HEK293 (cell line): Measurements from ENCODE around the gene SLC27A3.

ENCODE experiments used
- CTCF ChIA-PET: fragments of 350-600 bp; formaldehyde crosslinking; extraction: SDS; loops from one replicate; lab custom pipeline; 2021; ENCODE audit warnings: antibody characterized with exemption; lab: Yijun Ruan, JAX
- POLR2A ChIA-PET: fragments of 300-600 bp; formaldehyde crosslinking; extraction: SDS; loops from one replicate; lab custom pipeline; 2020; ENCODE audit warnings: antibody characterized with exemption, inconsistent platforms; lab: Yijun Ruan, JAX
- H3K27ac ChIP-seq: fragments of 200-500 bp; sonication (Bioruptor generic); 2 replicates; pipeline ENCODE4 v1.5.1; 2014; ENCODE audit warnings: low read depth, low read length, control low read depth, inconsistent platforms; ENCODE audit errors: extremely low read depth
- H3K36me3 ChIP-seq, 2 experiments: fragments of 200-500 bp in 1 of 2; sonication (Bioruptor generic) in 1 of 2; 1 replicate in 1 of 2; 2 replicates in 1 of 2; pipeline ENCODE4 v1.5.1; 2014 to 2017; ENCODE audit warnings: inconsistent platforms in 2 of 2, low read length in 2 of 2; ENCODE audit not compliant: control insufficient read depth in 2 of 2, insufficient read depth in 1 of 2
- H3K4me1 ChIP-seq: fragments of 200-500 bp; sonication (Bioruptor generic); 2 replicates; pipeline ENCODE4 v1.5.1; 2014; ENCODE audit warnings: mild to moderate bottlenecking, low read length, inconsistent platforms; ENCODE audit not compliant: control insufficient read depth, insufficient read depth
- H3K4me3 ChIP-seq: 2 replicates; pipeline ENCODE4 v1.5.1; 2011; ENCODE audit warnings: low read depth, mild to moderate bottlenecking, control low read depth, low read length, moderate library complexity
- H3K9me3 ChIP-seq: fragments of 200-500 bp; sonication (Bioruptor generic); 2 replicates; pipeline ENCODE4 v1.5.1; 2014; ENCODE audit warnings: low read depth, low read length, inconsistent platforms; ENCODE audit not compliant: control insufficient read depth, insufficient read depth
- CTCF ChIP-seq: fragments of 450-650 bp; formaldehyde crosslinking; IDR thresholded peaks from 2 replicates; pipeline ENCODE4 v1.5.1; 2016; ENCODE audit warnings: missing biosample characterization, missing genetic modification characterization
- GFI1B ChIP-seq: fragments of 450-650 bp; formaldehyde crosslinking; IDR thresholded peaks from 2 replicates; pipeline ENCODE4 v1.5.1; 2016; ENCODE audit warnings: missing biosample characterization, missing genetic modification characterization
- KLF17 ChIP-seq: fragments of 450-650 bp; formaldehyde crosslinking; IDR thresholded peaks from 2 replicates; pipeline ENCODE4 v1.5.1; 2016; ENCODE audit warnings: missing biosample characterization, missing genetic modification characterization
- KLF7 ChIP-seq: fragments of 450-650 bp; formaldehyde crosslinking; IDR thresholded peaks from 2 replicates; pipeline ENCODE4 v1.5.1; 2016; ENCODE audit warnings: missing biosample characterization, missing genetic modification characterization, borderline replicate concordance
- PRDM6 ChIP-seq: fragments of 450-650 bp; formaldehyde crosslinking; IDR thresholded peaks from 2 replicates; pipeline ENCODE4 v1.5.1; 2017; ENCODE audit warnings: missing biosample characterization, missing genetic modification characterization
- TRIM28 ChIP-seq: IDR thresholded peaks from 2 replicates; pipeline ENCODE4 v1.6.1; 2011; ENCODE audit warnings: low read length, control low read depth, borderline replicate concordance
- ZBTB17 ChIP-seq: fragments of 450-650 bp; formaldehyde crosslinking; IDR thresholded peaks from 2 replicates; pipeline ENCODE4 v1.5.1; 2016; ENCODE audit warnings: missing biosample characterization, missing genetic modification characterization
- ZFP69B ChIP-seq: fragments of 450-650 bp; formaldehyde crosslinking; IDR thresholded peaks from 2 replicates; pipeline ENCODE4 v1.5.1; 2016; ENCODE audit warnings: missing biosample characterization, missing genetic modification characterization
- ZNF112 ChIP-seq: fragments of 450-650 bp; formaldehyde crosslinking; IDR thresholded peaks from 2 replicates; pipeline ENCODE4 v1.5.0; 2017; ENCODE audit warnings: missing biosample characterization, missing genetic modification characterization
- ZNF138 ChIP-seq: fragments of 450-650 bp; formaldehyde crosslinking; IDR thresholded peaks from 2 replicates; pipeline ENCODE4 v1.5.1; 2016; ENCODE audit warnings: missing biosample characterization, missing genetic modification characterization, borderline replicate concordance
- ZNF169 ChIP-seq: fragments of 450-650 bp; formaldehyde crosslinking; IDR thresholded peaks from 2 replicates; pipeline ENCODE4 v1.5.1; 2016; ENCODE audit warnings: missing biosample characterization, missing genetic modification characterization
- ZNF2 ChIP-seq: fragments of 450-650 bp; formaldehyde crosslinking; IDR thresholded peaks from 2 replicates; pipeline ENCODE4 v1.5.1; 2016; ENCODE audit warnings: missing biosample characterization, missing genetic modification characterization
- ZNF585B ChIP-seq: fragments of 450-650 bp; formaldehyde crosslinking; IDR thresholded peaks from 2 replicates; pipeline ENCODE4 v1.5.1; 2016; ENCODE audit warnings: missing biosample characterization, missing genetic modification characterization
- ZNF600 ChIP-seq: fragments of 450-650 bp; formaldehyde crosslinking; IDR thresholded peaks from 2 replicates; pipeline ENCODE4 v1.5.1; 2016; ENCODE audit warnings: missing biosample characterization, missing genetic modification characterization
- ZNF654 ChIP-seq: fragments of 450-650 bp; formaldehyde crosslinking; IDR thresholded peaks from 2 replicates; pipeline ENCODE4 v1.5.1; 2016; ENCODE audit warnings: low read depth, missing biosample characterization, missing genetic modification characterization
- ZNF76 ChIP-seq: fragments of 450-650 bp; formaldehyde crosslinking; IDR thresholded peaks from 2 replicates; pipeline ENCODE4; 2016; ENCODE audit warnings: low read depth, missing biosample characterization, missing genetic modification characterization, borderline replicate concordance
- ZNF843 ChIP-seq: fragments of 450-650 bp; formaldehyde crosslinking; IDR thresholded peaks from 2 replicates; pipeline ENCODE4 v1.5.1; 2016; ENCODE audit warnings: missing biosample characterization, missing genetic modification characterization
- ZSCAN30 ChIP-seq: fragments of 450-650 bp; IDR thresholded peaks from 2 replicates; pipeline ENCODE4 v1.5.1; 2018; ENCODE audit warnings: missing biosample characterization, mild to moderate bottlenecking, missing genetic modification characterization, moderate library complexity

The SLC27A3 gene

GRCh38 chr1:153749408-153750005 is 25.7 kb upstream of the SLC27A3 start:
- no peak overlapping the region for H3K27ac ChIP-seq
- H3K4me1 ChIP-seq: no peaks in the 10 kb centered on the region
- H3K9me3 ChIP-seq: no peaks in the 10 kb centered on the region
- TF ChIP-seq ZNF2 (0 out of 2 replicates have a peak, but pooled peaks have one; percentile 53), KLF17 (peak; percentile 47; the same call in 1 of the 2 replicates), ZBTB17 (tag by site-specific recombination) (peak; percentile 53; the same call in 1 of the 2 replicates), CTCF (tag by site-specific recombination) (peak; percentile 82), ZNF843 (tag by site-specific recombination) (no peak), ZNF76 (tag by site-specific recombination) (no peak), ZNF112 (tag by site-specific recombination) (no peak), ZFP69B (tag by site-specific recombination) (no peak), ZNF585B (tag by site-specific recombination) (no peak), ZSCAN30 (tag by site-specific recombination) (peak; percentile 99), TRIM28 (0 out of 2 replicates have a peak, but pooled peaks have one; percentile 33), ZNF600 (peak; percentile 73; the same call in 1 of the 2 replicates), ZNF654 (peak; percentile 69), GFI1B (tag by site-specific recombination) (no peak), ZNF169 (tag by site-specific recombination) (no peak), ZNF138 (tag by site-specific recombination) (no peak)
- ChIA-PET POLR2A (no interaction called here), CTCF (interaction anchor here (0.6 to 5.8 kb wide), 12 partner anchors 10 to 423 kb away, joined by 3 to 55 read pairs (median 3); partner anchors contain the start of genes NPR1 and S100A9)
- no peak overlapping the region for H3K4me3 ChIP-seq
- H3K36me3 ChIP-seq: peaks cover 60 to 98% of the 10 kb centered on the region in 2 experiments

- Histone ChIP-seq H3K4me1 (no peaks in the 10 kb centered on the region), H3K36me3 (peaks cover 57 to 99% of the 10 kb centered on the region in 2 experiments), H3K4me3 (no peak overlapping the region), H3K27ac (no peak overlapping the region), H3K9me3 (no peaks in the 10 kb centered on the region)
- ChIA-PET POLR2A (no interaction called here), CTCF (interaction anchor here (0.6 to 5.8 kb wide), 12 partner anchors 18 to 424 kb away, joined by 3 to 55 read pairs (median 3); partner anchors contain the start of genes NPR1 and S100A9)
- peak; percentile 36; the same call in 1 of the 2 replicates for TF ChIP-seq PRDM6
- no peak for TF ChIP-seq KLF7 (tag by site-specific recombination)
These were observed 24.9 kb upstream of the SLC27A3 start for GRCh38 chr1:153750026-153750995.
